IPS-20b (cell line): Measurements from ENCODE around the gene GLIS2.

Source experiments
- H3K27ac ChIP-seq: one replicate; pipeline ENCODE4 v1.5.1; 2013; ENCODE audit warnings: low read length
- H3K27me3 ChIP-seq: 2 replicates; pipeline ENCODE4 v1.6.1; 2013; ENCODE audit warnings: mild to moderate bottlenecking, low read length, inconsistent platforms; ENCODE audit not compliant: insufficient read depth
- H3K36me3 ChIP-seq: 2 replicates; pipeline ENCODE4 v1.6.1; 2013; ENCODE audit warnings: low read depth, mild to moderate bottlenecking, inconsistent platforms, low read length, moderate library complexity; ENCODE audit not compliant: insufficient read depth
- H3K4me1 ChIP-seq: 2 replicates; pipeline ENCODE4 v1.6.1; 2013; ENCODE audit warnings: mild to moderate bottlenecking, control low read depth, inconsistent platforms, low read length, moderate library complexity; ENCODE audit not compliant: insufficient read depth
- H3K4me3 ChIP-seq: 2 replicates; pipeline ENCODE4 v1.5.1; 2013; ENCODE audit warnings: mild to moderate bottlenecking, low read length, inconsistent platforms
- H3K9ac ChIP-seq: 2 replicates; pipeline ENCODE4 v1.6.1; 2013; ENCODE audit warnings: low read depth, mild to moderate bottlenecking, inconsistent platforms, low read length, moderate library complexity
- H3K9me3 ChIP-seq: 2 replicates; pipeline ENCODE4 v1.6.1; 2013; ENCODE audit warnings: mild to moderate bottlenecking, low read depth, low read length, inconsistent platforms; ENCODE audit not compliant: insufficient read depth

Gene GLIS2

DNA sequence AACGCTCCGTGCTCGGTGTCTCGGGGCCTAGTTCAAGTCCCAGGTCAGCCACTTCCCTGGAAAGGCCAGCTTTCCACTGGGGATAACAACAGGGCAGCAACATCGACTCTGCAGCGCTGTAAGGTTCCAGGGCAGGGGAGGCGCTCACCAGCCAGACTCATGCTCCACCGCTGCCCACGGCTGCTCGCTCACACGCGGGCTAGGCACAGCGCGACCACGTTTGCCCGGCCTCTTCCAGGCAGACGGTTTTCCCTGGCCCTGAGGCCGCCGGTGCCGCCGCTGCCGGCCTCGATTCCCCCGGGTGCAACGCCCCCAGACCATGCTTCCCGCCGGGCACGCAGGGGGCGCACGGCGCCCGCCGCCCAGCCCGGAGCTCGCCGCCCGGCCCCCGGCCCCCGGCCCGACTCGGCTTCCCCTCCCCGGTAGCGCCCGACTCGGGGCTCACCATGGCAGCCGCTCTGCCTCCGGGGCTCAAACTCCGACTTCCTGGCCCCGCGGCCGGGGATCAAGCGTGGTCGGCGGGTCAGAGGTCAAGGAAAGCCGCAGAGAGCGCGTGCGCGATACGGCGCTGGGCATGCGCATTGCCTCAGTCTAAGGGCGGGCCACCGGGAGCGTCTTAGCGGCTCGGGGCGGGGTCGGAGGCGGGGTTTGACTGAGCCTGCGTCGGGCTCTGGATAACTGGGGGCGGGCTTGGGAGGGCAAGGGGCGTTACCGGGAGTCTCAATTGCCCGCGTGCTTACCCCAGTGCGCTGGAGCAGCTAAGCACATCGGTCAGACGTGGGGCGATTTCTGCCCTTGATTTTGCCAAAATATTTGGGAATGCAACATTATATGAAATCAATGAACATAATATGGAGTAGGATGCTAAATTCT, 35.2 kb downstream of the GLIS2 start, which contains the start of gene PAM16:
Gene PAM16 (minus strand): TSS at position 535 of the 873 bp plus-strand sequence. CDS start 87 bp downstream, at position 448.
- no peaks in the 10 kb centered on the region for H3K9me3 ChIP-seq
- H3K36me3 ChIP-seq: peaks cover 16% of the 10 kb centered on the region
- peak within 1 kb of the TSS; percentile 85 for H3K4me3 ChIP-seq
- no peak within 1 kb of the TSS for H3K27ac ChIP-seq
- H3K9ac ChIP-seq: peak within 1 kb of the TSS; percentile 84
- peaks cover 3% of the 10 kb centered on the region; the same call in 1 of the 2 replicates for H3K4me1 ChIP-seq
- peaks cover 4% of the 10 kb centered on the region; the same call in 1 of the 2 replicates for H3K27me3 ChIP-seq

DNA sequence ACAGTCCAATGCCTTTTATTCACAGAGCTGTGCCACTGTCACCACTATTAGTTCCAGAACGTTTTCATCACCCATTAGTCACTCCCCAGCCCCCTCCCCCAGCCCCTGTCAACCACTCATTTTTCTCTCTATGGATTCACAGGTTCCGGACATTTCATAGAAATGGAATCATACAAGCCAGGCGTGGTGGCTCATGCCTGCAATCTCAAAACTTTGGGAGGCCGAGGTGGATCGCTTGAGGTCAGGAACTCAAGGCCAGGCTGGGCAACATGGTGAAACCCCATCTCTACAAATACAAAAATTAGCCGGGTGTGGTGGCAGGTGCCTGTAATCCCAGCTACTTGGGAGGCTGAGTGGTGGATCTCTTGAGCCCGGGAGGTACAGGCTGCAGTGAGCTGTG, 36.0 kb downstream of the GLIS2 start:
- peaks cover 3% of the 10 kb centered on the region; the same call in 1 of the 2 replicates for H3K4me1 ChIP-seq
- H3K4me3 ChIP-seq: no peak overlapping the region
- H3K9ac ChIP-seq: no peak overlapping the region
- no peak overlapping the region for H3K27ac ChIP-seq
- peaks cover 4% of the 10 kb centered on the region; the same call in 1 of the 2 replicates for H3K27me3 ChIP-seq
- H3K9me3 ChIP-seq: no peaks in the 10 kb centered on the region
- peaks cover 15% of the 10 kb centered on the region for H3K36me3 ChIP-seq

DNA sequence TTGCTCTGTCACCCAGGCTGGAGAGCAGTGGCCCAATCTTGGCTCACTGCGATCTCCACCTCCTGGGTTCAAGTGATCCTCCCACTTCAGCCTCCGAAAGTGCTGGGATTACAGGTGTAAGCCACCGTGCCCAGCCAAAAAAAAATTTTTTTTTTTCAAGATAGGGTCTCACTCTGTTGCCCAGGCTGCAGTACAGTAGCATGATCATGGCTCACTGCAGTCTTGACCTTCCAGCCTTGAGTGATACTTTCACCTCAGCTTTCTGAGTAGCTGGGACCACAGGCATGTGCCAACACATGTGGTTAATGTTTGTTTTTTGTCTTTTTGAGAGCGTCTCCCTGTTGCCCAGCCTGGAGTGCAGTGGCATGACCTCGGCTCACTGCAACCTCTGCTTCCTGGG, 37.0 kb downstream of the GLIS2 start:
- Histone ChIP-seq H3K4me3 (no peak overlapping the region), H3K27ac (no peak overlapping the region), H3K9ac (no peak overlapping the region), H3K9me3 (no peaks in the 10 kb centered on the region), H3K4me1 (peaks cover 3% of the 10 kb centered on the region; the same call in 1 of the 2 replicates), H3K27me3 (peaks cover 4% of the 10 kb centered on the region; the same call in 1 of the 2 replicates), H3K36me3 (peaks cover 6% of the 10 kb centered on the region)

DNA sequence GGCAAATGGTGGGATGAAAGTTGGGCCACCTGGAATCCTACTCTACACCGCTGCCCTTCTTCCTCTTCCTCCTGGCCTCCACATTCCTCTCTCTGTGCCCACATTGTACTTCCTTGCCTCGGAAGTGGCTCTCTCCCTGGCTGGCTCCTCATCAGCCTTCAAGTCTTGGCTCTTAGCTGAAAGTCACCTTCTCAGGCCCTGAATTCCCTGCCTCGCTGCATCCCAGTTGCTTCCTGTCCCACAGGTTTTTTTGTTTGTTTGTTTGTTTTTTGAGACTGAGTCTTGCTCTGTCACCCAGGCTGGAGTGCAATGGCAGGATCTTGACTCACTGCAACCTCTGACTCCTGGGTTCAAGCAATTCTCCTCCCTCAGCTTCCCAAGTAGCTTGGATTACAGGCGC, 37.8 kb downstream of the GLIS2 start:
- Histone ChIP-seq H3K27ac (no peak overlapping the region), H3K4me3 (no peak overlapping the region), H3K36me3 (peaks cover 4% of the 10 kb centered on the region; the same call in 1 of the 2 replicates), H3K9me3 (no peaks in the 10 kb centered on the region), H3K4me1 (peaks cover 3% of the 10 kb centered on the region; the same call in 1 of the 2 replicates), H3K27me3 (peaks cover 4% of the 10 kb centered on the region; the same call in 1 of the 2 replicates), H3K9ac (no peak overlapping the region)

DNA sequence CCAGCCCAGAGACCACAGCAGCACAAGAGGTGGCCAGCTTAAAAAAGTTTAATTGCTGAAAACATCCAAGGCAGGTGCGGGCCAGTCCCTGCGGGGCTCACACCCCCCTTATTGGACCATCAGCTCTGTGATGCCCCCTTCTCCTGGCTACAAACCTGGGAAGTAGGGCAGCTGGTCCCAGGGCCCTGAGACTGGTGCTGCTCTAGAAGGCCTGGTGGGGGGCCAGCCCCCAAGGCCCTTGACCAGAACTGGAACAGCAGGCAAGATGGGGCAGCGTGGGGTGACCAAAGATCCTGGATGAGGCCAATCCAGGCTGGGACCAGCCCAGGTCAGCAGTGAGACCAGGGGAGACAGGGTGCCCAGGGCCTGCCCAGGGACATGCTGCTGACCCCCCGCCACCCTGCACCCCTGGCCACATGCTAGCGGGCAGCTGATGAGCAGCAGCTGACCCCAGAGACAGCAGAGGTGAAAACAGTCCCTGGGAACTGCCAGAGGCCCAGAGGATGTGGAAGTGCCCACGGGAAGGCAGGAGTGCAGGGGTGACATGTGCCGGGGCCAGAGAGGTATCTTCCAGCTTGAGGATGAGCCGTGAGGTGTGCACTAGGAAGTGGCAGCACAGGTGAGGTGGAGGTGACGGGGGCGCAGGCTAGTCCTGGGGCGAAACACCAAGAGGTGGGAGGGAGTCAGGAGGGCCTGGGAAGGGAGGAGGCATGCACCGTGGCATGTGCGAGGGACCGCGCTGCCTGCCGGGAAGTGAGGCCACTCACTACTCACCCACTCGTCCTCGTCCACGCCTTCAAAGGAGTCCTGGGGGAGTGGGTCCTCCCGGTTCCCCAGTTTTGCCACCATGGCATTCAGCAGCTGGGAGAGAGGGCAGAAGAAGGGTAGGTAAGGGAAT, 38.9 kb downstream of the GLIS2 start:
- Histone ChIP-seq H3K4me1 (peaks cover 2% of the 10 kb centered on the region; the same call in 1 of the 2 replicates), H3K36me3 (no peaks in the 10 kb centered on the region), H3K27me3 (peaks cover 4% of the 10 kb centered on the region; the same call in 1 of the 2 replicates), H3K9me3 (no peaks in the 10 kb centered on the region), H3K27ac (no peak overlapping the region), H3K9ac (no peak overlapping the region), H3K4me3 (no peak overlapping the region)

DNA sequence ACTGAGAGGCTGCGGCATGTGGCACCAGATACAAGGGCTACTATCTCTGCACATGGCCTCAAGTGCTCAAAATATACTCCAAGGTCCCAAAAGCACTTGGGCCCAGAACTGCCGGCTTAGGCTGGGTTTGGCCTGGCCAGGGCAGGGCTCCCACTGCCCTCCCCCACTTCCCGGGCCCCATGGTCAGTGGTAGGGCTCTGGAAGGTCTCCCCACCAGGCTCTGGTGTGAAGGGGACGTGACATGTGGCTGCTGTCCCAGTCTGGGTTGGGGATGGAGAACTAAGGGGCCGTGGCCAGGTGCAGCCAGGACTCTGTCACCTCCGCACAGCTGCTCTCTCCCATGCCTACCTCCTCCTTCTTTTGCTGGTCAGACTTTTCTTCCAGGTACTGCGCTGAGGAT, 41.0 kb downstream of the GLIS2 start:
- peaks cover 3% of the 10 kb centered on the region; the same call in 1 of the 2 replicates for H3K27me3 ChIP-seq

DNA sequence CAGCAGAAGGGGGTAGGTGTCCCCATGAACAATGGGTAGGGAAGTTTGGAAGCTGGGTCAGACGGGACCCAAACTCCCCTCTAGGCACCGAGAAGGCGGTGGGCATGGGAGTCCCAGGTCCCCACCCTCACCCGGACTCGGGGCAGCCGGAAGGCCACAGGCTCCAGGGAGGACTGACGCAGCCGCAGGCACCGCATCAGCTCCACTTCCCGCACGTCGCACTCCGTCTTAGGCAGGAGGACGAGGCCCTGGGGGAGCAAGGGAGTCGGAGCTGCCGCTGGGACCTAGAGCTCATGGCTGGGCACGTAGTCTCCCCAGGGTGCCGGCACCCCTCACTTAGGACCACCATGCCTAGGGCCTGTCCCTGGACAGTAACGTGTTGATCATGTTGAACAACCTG, 42.4 kb downstream of the GLIS2 start:
- Histone ChIP-seq H3K36me3 (no peaks in the 10 kb centered on the region), H3K4me1 (no peaks in the 10 kb centered on the region), H3K9ac (no peak overlapping the region), H3K9me3 (no peaks in the 10 kb centered on the region), H3K4me3 (no peak overlapping the region), H3K27ac (no peak overlapping the region), H3K27me3 (no peaks in the 10 kb centered on the region)

More for the DNA sequence above, 41.0 kb downstream of the GLIS2 start:
- Histone ChIP-seq H3K36me3 (no peaks in the 10 kb centered on the region), H3K4me3 (no peak overlapping the region), H3K9ac (no peak overlapping the region), H3K27ac (no peak overlapping the region), H3K9me3 (no peaks in the 10 kb centered on the region), H3K4me1 (no peaks in the 10 kb centered on the region)

DNA sequence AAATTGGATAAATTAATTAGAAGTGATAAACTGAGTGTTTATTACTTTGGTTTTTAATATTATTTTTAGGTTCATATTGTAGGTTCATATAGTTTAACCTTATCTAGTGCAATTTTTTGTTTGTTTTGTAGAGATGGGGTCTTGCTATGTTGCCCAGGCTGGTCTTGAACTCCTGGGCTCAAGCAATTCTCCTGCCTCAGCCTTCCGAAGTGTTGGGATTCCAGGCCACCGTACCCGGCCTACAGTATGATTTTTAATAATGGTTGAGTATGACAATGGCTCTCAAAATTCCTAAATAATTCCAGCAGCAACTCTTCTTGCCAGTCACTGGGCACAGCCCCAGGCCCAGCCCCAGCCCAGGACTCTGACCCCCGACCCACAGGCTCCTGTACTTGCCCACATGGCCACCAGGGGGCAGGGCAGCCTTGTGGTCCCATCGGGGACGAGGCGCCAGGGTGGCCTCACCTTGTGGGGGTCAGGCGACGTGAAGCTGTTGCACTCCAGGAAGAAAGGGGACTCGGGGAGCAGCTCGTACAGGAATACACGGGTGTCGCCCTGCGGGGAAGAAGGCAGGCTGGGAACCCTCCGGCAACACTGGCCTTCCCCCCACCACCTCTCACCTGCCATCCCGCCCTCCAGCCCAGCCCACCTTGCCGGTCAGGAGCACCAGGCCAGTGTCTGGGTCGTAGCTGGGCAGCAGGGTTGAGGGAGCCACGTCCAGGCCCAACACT, 43.1 kb downstream of the GLIS2 start:
- Histone ChIP-seq H3K27me3 (no peaks in the 10 kb centered on the region), H3K9ac (no peak overlapping the region), H3K4me3 (no peak overlapping the region), H3K4me1 (no peaks in the 10 kb centered on the region), H3K36me3 (no peaks in the 10 kb centered on the region), H3K9me3 (no peaks in the 10 kb centered on the region), H3K27ac (no peak overlapping the region)

DNA sequence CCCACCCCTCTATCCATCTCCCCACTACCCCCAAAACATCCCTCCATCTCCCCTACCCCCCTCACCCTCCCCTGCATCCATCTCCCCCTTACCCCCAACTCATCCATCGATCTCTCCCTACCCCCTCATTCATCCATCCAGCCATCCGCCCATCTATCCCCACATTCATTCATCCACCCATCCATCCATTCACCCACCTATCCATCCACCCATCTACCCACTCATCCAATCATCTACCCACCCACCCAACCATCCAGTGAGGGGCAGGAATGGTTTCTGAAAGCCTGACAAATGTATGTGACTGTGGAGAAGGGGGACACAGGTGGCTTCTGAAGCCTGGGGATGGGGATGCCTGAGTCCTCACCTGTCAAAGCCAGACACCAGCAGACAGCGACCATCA, 44.0 kb downstream of the GLIS2 start:
- Histone ChIP-seq H3K9ac (no peak overlapping the region), H3K27me3 (no peaks in the 10 kb centered on the region), H3K36me3 (no peaks in the 10 kb centered on the region)

DNA sequence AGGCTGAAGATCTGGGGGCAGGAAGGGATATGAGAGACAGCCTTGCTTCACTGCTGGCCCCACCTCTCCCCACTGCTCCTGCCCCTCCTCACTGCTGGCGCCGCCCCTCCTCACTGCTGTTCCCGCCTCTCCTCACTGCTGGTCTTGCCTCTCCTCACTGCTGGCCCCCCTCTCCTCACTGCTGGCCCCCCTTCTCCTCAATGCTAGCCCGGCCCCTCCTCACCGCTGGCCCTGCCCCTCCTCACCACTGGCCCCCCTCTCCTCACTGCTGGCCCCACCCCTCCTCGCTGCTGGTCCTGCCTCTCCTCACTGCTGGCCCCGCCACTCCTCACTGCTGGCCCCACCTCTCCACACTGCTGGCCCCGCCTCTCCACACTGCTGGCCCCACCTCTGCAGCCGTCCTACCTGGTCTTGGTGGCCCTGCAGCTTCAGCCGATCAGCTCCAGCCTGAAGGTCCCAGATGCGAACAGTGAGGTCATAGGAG, 44.7 kb downstream of the GLIS2 start:
- Histone ChIP-seq H3K4me1 (no peaks in the 10 kb centered on the region), H3K36me3 (no peaks in the 10 kb centered on the region), H3K4me3 (no peak overlapping the region), H3K9me3 (no peaks in the 10 kb centered on the region), H3K27ac (no peak overlapping the region), H3K9ac (no peak overlapping the region), H3K27me3 (no peaks in the 10 kb centered on the region)

More for the DNA sequence above, 44.0 kb downstream of the GLIS2 start:
- Histone ChIP-seq H3K4me3 (no peak overlapping the region), H3K27ac (no peak overlapping the region), H3K9me3 (no peaks in the 10 kb centered on the region), H3K4me1 (no peaks in the 10 kb centered on the region)
